Stimulated activated naive CD8-positive, alpha-beta T cell treated with anti-CD3 and anti-CD28 coated beads, Interleukin-15, Interleukin-2, amounts not matched to agents 100 U/mL and 50 U/mL, for 24 hours (primary cell): Measurements from ENCODE around the gene PPFIA3.
"Not testable (repeated sequence)": the region's sequence is repeated elsewhere in the genome, so short reads cannot be mapped to it uniquely, and the experiment has no call there.

ENCODE experiments used
- ATAC-seq: fragments of 150-1000 bp; cut with Tn5 transposase; one replicate; pipeline ENCODE4 v1.10.0; 2021
- DNase-seq: peaks from one replicate; pipeline ENCODE4 v3.0.0; 2021

PPFIA3 gene

DNA sequence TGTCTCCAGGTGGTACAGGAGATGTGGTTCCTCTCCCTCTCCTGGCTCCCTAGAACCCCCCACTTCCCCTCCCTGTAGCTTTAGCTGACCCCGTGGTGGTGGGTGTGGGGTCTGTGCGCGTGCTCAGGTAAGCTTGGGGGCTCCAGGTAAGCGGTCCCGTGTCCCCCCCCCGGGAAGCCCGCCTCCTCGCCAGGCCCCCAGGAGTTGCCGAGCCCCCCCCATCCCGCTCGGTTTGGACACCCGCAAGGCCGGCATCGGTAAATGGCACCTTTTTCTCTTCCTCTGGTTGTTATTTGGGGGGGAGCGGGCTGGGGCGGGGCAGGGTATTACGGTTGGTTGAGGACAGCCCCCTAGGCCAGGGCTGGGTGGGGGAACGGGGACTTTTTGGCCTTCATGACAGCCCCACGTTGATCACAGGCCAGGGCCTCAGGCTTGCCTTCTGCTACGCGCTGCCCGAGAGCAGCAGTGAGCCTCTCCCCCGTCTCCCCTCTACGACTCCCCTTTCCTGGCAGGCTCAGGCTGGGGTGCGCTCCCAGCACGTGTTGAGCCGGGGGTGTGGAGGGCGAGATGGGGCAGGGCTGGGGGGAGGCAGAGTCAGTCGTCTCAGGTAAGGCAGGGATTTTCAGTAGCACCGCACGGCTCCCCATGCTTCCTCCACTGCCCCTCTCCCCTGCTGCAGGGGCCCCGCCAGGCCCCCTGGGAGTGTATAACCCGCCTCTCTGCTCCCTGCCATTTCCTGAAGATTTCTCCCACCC is 15.8 kb upstream of the PPFIA3 start:
- DNase-seq (no peak), ATAC-seq (no peak)

DNA sequence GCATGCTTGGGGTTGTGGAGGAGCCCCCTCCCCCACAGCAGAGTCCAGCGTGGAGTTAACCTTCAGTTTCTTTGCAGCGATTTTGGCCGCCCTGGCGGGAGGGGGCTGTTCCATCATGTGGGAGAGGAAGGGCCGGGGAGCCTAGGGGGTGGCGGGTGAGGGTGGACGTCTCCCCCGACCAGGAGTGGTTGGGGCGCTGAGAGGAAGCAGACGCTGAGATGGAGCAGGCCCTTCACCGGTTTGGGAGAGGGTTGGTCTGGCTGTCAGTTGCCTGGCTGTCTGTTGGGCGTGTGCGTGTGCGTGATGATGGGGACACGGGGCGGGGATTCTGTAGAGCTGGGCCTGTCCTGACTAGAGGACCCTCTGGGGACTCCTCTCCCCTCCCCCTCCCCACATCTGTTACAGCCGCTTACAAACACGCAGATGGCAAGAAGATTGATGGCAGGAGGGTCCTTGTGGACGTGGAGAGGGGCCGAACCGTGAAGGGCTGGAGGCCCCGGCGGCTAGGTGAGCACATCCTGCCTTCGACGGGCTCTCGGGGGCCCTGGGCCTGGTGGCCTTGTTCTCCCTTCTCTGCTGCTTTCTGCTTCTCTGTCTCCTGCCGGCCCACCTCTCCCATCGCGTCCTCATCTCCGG is 15.0 kb upstream of the PPFIA3 start:
- no peak for DNase-seq
- no peak for ATAC-seq

DNA sequence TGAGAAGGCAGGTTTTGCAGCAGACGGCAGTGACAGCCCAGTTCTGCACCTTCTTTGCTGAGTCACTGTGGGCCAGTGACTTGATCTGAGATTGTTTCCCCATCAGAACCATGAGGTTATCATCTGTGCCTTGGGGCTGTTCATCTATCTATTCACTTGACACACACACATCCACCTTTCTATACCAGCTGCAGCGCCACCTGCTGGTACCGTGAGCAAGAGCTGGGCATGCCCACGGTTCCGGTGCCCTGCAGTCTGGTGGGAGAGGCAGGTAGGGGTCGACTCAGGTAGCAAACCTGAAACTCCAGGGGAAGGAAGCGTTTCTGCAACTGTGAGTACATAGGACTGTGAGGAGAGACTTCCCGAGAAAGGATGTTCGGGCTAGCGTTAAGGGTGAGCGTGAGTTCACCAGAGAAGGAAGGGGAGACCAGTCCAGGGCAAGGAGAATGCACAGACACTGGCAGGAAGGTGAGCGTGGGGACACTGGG is 12.7 kb upstream of the PPFIA3 start:
- peak; percentile 33 for ATAC-seq
- DNase-seq = peak; percentile 78

DNA sequence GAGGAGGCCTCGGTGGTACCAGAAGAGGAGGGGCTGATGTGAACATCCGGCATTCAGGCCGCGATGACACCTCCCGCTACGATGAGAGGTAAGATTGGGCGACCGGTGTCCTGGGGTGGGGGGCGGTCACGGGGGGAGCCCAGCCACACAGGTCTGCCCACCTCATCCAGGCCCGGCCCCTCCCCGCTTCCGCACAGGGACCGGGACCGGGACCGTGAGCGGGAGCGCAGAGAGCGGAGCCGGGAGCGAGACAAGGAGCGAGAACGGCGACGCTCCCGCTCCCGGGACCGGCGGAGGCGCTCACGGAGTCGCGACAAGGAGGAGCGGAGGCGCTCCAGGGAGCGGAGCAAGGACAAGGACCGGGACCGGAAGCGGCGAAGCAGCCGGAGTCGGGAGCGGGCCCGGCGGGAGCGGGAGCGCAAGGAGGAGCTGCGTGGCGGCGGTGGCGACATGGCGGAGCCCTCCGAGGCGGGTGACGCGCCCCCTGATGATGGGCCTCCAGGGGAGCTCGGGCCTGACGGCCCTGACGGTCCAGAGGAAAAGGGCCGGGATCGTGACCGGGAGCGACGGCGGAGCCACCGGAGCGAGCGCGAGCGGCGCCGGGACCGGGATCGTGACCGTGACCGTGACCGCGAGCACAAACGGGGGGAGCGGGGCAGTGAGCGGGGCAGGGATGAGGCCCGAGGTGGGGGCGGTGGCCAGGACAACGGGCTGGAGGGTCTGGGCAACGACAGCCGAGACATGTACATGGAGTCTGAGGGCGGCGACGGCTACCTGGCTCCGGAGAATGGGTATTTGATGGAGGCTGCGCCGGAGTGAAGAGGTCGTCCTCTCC is 11.5 kb upstream of the PPFIA3 start:
- ATAC-seq = no peak

DNA sequence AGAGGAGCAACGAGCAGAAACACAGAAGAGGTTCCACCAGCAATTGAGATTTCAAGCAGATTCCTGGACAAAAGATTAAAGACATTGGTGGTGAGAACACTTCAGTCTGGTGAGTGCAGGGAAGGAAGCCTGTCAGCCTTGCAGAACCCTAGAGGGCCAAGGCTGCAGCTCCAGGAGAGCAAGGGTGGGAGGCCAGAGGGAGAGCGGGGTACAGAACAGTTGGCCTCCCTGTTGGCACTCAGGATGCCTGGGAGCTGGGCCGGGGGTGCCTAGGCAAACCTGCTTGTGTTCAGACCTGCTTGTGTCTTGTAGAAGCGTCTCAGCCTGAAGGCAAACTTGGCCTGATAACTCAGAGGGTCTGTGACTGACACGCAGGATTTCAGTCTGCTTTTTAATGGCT is 10.3 kb upstream of the PPFIA3 start:
- DNase-seq (no peak), ATAC-seq (no peak)

More for the DNA sequence above, 11.5 kb upstream of the PPFIA3 start:
- no peak for DNase-seq

DNA sequence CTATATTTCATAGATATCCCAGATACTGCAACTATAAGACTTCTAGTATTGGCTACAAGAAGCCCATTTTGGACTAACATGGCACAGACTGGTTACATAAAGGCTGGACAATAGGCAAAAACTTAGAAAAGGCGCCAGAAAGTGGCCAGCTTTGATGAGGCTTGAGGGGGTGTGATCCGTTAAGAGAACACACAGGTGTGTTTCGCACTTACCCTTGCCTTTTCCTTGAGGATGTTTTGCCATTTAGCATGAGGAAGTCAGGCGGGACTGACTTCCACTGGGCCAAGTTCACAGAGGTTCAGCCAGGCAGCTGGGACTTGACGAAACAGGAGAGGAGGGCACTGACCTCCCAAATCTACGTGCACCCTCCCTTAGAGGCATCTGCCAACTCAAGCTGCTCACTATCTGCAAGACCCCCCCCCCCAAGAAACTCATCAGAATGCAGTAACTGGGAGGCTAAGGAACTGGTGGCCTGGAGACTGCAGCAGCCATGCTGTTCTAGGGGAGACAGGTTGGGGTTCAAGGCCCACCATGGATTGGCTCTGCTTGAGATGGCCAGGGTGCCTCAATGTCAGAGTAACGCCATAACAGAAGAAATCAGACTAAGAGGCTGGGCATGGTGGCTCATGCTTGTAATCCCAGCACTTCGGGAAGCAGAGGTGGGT is 9.6 kb upstream of the PPFIA3 start:
- ATAC-seq = no peak
- DNase-seq = no peak

DNA sequence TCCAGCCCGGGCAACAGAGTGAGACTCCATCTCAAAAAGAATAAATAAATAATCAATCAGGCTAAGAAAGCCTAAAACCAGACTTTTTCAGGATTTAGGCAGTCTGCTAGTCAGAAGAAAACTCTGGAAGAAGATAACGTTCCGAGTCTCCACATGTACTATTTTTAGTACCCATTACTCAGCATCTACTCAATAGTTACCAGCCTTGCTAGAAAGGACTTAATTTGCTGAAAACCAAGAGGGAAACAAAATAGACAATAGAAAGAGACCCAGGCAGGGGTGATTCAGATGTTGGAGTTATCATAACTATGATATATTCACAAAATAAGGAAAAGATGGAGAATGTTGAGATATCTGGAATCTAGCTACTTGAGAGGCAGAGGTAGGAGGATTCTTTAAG is 8.8 kb upstream of the PPFIA3 start:
- DNase-seq (no peak), ATAC-seq (no peak)

DNA sequence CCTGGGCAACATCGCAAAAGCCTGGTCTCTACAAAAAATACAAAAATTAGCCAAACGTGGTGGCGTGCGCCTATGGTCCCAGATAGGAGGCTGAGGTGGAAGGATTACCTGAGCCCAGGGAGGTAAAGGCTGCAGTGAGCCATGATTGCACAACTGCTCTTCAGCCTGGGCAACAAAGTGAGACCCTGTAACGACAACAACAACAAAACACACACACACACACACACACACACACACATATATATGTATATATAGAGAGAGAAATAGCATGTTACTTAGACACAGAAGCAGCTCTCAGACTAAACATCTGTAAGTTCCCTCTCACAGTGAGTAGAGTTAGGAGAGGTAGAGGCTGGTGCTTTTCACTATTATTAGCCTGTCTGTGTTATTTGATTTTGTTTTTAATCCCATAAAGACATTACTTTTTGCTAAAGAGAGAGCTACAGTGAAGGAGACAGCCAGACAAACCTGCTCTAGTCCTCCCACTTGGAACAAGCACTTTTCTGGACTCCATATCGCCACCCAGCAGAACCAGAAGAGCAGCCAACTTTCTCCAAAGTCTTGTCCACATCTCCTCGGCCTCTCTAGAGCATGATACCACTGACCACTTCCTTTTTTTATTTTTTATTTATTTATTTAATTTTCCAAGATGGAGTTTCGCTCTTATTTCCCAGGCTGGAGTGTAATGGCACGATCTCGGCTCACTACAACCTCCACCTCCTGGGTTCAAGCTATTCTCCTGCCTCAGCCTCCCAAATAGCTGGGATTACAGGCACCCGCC is 7.9 kb upstream of the PPFIA3 start:
- ATAC-seq = no peak

DNA sequence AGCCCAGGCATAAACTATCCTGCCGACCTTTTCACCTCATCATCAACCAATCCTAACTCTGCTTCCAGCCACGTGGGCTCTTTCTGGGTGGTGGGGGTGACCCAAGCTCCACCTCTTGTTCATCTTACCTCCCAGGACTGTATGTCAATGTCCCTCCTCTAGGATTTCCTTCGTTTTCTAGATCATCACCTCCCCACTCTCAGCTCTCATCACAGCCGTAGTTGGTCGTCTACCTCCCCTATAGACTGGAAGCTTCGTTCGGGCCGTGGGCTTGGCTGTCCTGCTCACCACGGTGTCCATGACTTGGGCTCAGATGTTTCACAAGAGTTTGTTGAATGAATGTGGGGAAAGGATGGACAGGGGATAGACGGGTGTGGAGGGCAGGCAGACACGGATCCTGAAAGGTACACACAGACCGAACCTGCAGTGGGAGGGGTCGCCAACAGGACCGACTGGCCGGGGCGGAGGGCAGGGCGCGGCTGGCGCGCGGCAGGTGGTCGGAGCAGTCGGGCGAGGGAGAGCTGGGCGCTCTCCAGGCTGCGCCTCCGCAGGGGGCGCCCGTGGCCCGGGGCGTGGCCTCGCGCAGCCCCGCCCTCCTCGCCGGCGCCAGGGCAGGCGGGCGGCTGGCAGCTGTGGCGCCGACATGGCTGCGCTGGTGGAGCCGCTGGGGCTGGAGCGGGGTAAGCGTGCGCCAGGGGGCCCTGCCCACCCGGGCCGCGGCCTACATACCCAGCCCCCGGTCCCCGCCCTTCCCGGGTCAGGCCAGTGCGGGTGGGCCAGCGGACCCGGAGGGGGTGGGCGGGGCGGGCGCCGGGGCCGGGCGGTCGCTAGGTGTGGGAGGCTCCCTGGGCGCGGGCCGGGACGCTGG is 5.3 kb upstream of the PPFIA3 start, which contains the start of gene LIN7B:
Gene LIN7B (plus strand): TSS at position 609 of the 868 bp plus-strand sequence. CDS start 35 bp downstream, at position 644.
- peak; percentile 73 for ATAC-seq
- peak; percentile 78 for DNase-seq

More for the DNA sequence above, 7.9 kb upstream of the PPFIA3 start:
- no peak for DNase-seq

DNA sequence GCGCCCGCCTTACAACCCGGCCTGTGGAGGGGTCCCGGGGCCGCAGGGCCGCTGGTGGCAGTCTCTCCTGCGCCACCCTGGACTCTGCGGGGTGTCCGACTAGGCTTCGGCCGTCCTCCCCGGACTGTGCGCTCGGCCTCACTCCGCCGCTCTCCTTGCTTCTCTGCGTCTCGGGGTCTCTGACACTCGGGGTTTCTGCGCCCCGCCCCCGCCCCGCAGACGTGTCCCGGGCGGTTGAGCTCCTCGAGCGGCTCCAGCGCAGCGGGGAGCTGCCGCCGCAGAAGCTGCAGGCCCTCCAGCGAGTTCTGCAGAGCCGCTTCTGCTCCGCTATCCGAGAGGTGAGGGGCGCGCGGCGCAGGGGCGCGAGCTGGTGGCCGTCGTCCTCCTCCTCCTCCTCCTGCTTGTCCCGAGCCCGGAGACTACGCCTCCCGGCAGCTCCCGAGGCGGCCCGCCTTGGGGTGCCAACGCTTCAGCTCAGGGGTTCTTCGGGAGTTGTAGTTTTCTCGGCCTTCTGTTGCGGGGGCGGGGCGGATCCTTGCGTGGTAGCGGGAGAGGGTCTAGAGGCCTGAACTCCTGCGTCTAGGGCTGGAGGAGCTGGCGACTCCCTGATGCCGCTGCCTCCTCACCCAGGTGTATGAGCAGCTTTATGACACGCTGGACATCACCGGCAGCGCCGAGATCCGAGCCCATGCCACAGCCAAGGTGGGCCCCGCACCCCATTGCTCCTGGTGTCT is 4.5 kb upstream of the PPFIA3 start:
- no peak for ATAC-seq
- DNase-seq = peak; percentile 60

DNA sequence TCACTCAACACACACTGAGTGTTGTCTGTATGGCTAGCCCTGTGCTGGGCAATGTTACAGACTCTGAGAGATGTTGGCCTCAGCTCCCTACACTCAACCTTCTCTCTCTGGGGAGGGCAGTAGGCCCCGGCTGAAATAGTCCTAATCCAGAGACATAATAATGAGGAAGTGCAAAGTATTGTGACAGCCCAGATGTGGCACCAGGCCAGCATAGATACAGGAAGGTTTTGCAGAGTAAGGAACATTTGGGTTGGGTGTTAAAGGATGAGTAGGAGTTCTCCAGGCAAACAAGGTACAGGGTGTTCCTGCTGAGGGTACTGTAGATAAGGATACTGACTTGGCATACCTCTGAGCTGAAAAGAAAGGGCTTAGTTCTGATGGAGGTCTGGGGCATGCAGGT is 2.8 kb upstream of the PPFIA3 start:
- ATAC-seq (no peak), DNase-seq (no peak)

DNA sequence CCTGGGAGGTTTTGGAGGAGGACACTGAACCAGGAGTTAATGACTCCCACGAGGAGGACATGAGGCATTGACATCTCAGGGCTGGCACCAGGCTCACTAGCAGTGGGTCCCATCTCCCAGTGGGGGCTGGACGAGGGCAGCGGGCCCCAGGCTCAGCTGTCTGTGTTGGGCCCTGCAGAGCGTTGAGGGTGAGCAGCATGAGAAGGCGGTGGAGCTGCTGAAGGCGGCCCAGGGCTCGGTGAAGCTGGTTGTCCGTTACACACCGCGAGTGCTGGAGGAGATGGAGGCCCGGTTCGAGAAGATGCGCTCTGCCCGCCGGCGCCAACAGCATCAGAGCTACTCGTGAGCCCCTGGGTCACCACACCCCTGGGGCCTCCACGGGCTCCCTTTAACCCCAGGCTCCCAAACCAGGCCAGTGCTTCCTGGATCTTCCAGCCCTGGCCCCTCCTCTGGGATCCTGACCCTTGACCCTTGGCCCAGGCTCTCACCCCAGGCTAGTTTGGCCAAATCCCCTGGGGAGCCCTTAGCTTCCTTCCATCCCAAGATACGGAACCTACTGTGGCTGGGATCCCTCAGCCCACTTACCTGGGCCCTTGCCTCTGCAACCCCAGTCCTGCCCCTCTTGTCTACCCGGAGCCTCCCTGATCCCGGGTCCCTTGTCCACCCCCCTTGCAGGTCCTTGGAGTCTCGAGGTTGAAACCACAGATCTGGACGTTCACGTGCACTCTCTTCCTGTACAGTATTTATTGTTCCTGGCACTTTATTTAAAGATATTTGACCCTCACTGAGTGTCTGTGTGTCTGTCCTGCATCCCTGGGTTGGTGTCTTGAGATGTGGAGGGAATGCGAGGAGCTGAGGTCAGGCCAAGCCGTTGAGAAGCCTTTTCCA is 1.4 kb upstream of the PPFIA3 start:
- DNase-seq = no peak

DNA sequence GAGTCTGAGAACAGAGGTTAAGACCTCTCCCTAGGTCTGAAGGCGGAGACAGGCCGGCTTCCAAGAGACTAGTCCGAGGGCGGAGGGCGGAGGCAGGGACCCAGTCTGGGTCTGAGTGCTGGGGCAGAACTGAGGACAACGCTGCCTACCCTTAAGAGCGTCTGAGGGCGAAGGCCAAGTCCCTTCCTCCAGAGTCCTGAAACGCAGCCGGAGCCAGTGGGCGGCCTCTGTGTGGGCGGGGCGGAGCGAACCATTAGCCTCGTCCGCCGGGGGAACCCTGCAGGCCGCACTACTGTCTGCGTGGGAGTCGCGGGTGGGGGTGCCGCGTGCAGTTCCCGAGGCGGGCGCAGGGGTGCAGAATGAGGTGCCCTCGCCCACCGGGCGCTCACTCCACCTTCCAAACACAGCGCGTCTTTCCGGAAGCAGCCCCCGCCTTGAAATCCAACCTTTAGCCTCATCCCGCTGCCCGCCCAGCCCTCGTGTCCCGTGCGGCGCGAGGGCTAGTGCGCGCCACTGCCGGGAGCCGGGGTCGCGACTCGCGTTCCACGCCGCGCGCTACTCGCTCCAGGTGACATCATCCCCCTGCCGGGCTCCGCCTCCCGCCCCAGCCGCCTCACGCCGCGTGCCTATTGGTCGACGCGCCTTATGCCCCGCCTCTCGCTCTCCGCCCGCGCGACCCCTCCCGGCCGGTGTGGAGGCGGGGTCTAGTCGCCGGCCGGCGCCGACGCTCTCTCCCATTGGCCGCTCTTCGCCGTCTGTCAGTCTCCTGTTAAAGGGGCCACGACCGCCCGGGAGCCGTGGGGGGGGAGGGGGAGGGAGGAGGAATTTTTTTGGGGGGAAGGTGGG is 556 bp upstream of the PPFIA3 start, which contains the start of gene C19orf73:
Gene C19orf73 (minus strand): TSS at position 579 of the 846 bp plus-strand sequence. CDS start 121 bp downstream, at position 458.
- DNase-seq = peak; percentile 96
- ATAC-seq = peak; percentile 80

More for the DNA sequence above, 1.4 kb upstream of the PPFIA3 start:
- ATAC-seq = no peak

DNA sequence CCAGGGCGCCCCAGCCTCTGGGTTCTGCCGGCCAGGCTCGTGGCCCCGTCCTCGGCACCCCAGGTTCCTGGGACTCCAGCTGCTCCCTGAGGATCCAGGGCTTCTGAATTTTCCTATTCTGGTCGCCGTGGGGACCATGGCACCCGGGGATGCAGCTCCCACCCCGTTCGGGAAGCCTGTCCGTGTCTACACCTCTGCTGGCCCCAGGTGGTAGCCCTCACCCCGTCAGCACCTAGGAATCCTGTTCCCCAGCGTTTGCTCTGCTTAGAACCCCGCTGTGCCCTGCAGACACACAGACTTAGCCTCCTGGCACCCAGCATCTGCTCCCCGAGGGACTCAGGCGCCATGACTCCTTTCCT is 960 bp downstream of the PPFIA3 start:
- DNase-seq = no peak
- ATAC-seq = no peak

DNA sequence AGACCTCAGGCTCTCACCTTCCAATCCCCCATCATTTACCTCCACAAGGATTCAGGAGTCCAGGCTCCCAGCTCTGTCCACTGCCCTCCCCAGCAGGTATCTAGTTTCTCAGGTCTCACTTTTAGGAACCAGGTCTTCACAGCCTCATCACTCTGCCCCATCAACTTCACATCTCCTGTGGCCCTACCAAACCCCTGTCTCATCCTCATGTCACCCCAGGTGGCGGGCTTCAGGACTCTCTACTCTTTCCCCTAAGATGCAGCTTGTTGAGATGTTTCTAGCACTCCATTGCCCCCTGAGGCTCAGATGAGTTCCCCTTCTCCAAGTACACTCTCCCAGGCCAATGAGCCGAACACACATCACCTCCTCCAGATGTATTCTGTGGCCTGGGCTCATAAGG is 1.5 kb downstream of the PPFIA3 start:
- no peak for DNase-seq
- no peak for ATAC-seq

DNA sequence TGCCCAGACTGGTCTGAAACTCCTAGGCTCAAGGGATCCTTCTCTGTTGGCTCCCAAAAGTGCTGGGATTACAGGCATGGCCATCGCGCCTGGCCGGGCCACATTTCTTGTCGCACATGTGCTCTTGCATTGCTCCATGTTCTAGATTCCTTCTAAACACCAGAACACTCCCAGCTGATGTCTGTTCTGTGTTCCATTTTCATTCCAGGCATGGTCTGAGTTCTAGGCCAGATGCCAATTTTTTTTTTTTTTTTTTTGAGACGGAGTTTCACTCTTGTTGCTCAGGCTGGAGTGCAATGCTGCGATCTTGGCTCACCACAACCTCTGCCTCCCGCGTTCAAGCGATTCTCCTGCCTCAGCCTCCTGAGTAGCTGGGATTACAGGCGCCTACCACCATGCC is 2.5 kb downstream of the PPFIA3 start:
- DNase-seq = not testable (repeated sequence)

DNA sequence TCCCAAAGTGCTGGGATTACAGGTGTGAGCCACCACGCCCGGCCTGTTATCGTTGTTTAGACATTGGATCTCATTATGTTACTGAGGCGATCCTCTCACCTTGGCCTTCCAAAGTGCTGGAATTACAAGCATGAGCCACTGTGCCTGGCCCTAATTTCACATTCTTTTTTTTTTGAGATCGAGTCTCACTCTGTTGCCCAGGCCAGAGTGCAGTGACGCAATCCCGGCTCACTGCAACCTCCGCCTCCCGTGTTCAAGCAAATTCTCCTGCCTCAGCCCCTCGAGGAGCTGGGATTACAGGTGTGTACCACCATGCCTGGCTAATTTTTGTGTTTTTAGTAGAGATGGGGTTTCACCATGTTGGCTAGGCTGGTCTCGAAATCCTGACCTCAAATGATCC is 3.9 kb downstream of the PPFIA3 start:
- ATAC-seq, DNase-seq: not testable (repeated sequence)

More for the DNA sequence above, 2.5 kb downstream of the PPFIA3 start:
- not testable (repeated sequence) for ATAC-seq
